ENCODE results near the gene GP9.

Gene GP9

DNA sequence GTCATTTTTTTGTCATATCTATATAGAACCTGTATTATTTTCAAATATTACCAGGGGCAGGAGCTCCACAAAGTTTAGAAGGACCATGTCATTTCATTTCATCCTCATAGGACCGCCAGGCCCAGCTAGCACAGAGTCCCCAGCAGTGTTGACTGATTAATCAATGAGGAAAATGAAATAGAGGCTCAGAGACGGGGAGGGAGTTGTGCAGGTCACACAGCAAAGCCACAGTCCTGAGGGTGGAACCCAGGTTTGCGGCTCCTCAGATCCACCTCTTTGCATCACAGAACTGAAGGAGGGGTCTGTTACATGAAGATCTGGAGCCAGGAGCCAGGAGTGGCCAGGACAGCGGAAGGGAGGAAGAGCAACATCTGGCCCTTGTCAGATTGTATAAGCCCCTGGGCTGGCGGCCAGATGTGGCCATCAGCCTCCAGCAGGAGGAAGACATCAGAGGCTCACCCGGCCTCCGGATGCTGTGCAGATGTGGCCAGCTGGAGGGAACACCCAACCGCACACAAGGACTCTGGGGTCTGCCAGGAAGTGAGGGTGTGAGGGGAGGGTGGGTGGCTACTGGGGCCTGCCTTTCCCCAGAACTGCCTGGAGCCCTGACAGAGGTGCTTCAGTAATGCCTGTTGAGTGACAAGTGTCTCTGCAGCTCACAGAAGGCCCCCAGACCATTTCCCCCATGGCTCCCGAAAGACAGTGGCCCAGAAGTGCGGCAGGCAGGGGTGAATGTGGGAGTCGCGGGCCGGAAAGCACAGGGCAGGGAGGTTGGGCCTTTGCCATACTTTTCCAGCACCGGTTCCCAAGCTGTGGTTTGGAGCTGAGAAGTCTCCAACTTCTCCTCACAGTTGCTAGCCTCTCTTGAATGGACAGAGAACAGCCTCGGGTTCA, 38.2 kb upstream of the GP9 start:
- no peak overlapping the region for H3K4me3 ChIP-seq (ENCODE audit: low read depth, low read length)
- DNase-seq (ENCODE audit: low read depth) = no peak
- TF ChIP-seq, protein P1, sequence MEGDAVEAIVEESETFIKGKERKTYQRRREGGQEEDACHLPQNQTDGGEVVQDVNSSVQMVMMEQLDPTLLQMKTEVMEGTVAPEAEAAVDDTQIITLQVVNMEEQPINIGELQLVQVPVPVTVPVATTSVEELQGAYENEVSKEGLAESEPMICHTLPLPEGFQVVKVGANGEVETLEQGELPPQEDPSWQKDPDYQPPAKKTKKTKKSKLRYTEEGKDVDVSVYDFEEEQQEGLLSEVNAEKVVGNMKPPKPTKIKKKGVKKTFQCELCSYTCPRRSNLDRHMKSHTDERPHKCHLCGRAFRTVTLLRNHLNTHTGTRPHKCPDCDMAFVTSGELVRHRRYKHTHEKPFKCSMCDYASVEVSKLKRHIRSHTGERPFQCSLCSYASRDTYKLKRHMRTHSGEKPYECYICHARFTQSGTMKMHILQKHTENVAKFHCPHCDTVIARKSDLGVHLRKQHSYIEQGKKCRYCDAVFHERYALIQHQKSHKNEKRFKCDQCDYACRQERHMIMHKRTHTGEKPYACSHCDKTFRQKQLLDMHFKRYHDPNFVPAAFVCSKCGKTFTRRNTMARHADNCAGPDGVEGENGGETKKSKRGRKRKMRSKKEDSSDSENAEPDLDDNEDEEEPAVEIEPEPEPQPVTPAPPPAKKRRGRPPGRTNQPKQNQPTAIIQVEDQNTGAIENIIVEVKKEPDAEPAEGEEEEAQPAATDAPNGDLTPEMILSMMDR (IDR thresholded peaks at IDR 0.05; ENCODE audit: low read depth, low read length, missing control alignments) = no peak

GRCh38 chr3:129023008-129023358, 37.6 kb upstream of the GP9 start:
- no peak overlapping the region for H3K4me3 ChIP-seq (ENCODE audit: low read depth, low read length)
- DNase-seq (ENCODE audit: low read depth) = no peak
- TF ChIP-seq, protein P1 (IDR thresholded peaks at IDR 0.05; ENCODE audit: low read depth, low read length, missing control alignments) = no peak

- no peak overlapping the region for H3K4me3 ChIP-seq (ENCODE audit: low read depth, low read length)
- TF ChIP-seq, protein P1 (IDR thresholded peaks at IDR 0.05; ENCODE audit: low read depth, low read length, missing control alignments) = peak; percentile 25
- no peak for DNase-seq (ENCODE audit: low read depth)
Measured at GRCh38 chr3:129023909-129024308, 36.7 kb upstream of the GP9 start.

- DNase-seq (ENCODE audit: low read depth) = no peak
- H3K4me3 ChIP-seq (ENCODE audit: low read depth, low read length) = no peak overlapping the region
- TF ChIP-seq, protein P1 (IDR thresholded peaks at IDR 0.05; ENCODE audit: low read depth, low read length, missing control alignments) = no peak
Measured at GRCh38 chr3:129025108-129025507, 35.5 kb upstream of the GP9 start.

- H3K4me3 ChIP-seq (ENCODE audit: low read depth, low read length) = no peak overlapping the region
- no peak for DNase-seq (ENCODE audit: low read depth)
- TF ChIP-seq, protein P1 (IDR thresholded peaks at IDR 0.05; ENCODE audit: low read depth, low read length, missing control alignments) = no peak
Measured at GRCh38 chr3:129025691-129026435, 34.7 kb upstream of the GP9 start.

DNA sequence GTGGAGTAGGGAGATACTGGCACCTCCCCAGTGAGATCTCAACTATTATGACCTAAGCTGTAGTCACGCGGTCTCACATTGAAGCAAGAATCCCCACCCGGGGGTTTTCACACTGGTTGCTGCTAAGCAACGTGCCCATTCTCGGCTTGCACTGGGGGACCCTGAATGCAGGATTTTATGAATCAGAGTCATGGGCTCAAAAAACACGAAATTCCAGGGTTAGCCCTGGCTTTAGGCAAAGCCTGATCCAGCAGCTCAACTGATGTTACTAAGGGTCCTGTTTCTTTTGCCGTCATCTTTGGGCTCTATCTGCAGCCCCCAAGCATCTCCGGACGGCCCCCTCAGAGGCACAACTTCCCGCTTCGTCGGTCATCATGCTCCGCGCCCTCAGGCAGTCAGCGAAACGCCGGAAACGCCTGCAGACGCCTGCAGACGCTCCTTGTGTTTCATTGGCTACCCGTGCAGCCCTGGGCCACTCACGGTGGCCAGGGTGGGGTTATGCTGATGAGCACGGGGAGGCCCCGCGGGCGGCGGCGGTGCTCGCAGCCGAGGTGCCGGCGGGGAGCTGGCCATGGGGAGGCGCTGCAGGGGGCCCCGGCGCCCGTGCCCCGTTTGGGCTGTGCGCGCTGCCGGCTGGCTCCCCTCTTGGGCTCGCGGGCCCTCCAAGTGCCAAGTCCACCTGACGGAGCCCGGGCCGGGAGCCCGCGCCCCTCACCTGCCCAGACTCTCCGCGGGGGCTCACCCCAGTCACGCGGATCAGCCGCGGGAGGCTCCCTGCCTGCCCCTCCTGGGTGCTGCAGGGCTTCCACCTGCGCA, 33.6 kb upstream of the GP9 start:
- peak overlapping the region; percentile 59 for H3K4me3 ChIP-seq (ENCODE audit: low read depth, low read length)
- TF ChIP-seq, protein P1 (IDR thresholded peaks at IDR 0.05; ENCODE audit: low read depth, low read length, missing control alignments) = peak; percentile 68
- peak; percentile 74 for DNase-seq (ENCODE audit: low read depth)

All from GM12864 (cell line).